Pancreas (tissue), 10 donors: ENCODE results near the gene COL21A1. TPM values are rescaled to one million over a fixed set of nuclear protein-coding genes. Genes with fewer than 3 reads are reported as not detected.

Source experiments
- ATAC-seq, 4 donors: fragments of 200-7000 bp; cut with Tn5 transposase; one replicate each; pipeline versions ENCODE4 v1.8.0 to v1.9.1; 2020; ENCODE audit warnings: mild to moderate bottlenecking in 4 of 4, moderate library complexity in 4 of 4
- DNase-seq, 6 donors: peaks; one replicate each; pipeline ENCODE4 v3.0.0-alpha.2; 2020
- FAIRE-seq: peaks from 2 replicates; lab custom pipeline; 2012; peaks lifted over from hg19 to GRCh38; lab: Jason Lieb, UNC
- H3K27ac ChIP-seq, 4 donors: fragments of 200-600 bp; sonication (generic); 1 replicate in 3 of 4; 2 replicates in 1 of 4; pipeline versions ENCODE4 v1.5.0 to v1.8.0; 2020
- H3K27me3 ChIP-seq, 4 donors: fragments of 200-600 bp; one replicate each; pipeline ENCODE4 v1.8.0; 2021
- H3K36me3 ChIP-seq, 3 donors: fragments of 200-600 bp; sonication (generic) in 1 of 3; one replicate each; pipeline versions ENCODE4 v1.5.0 to v1.8.0; 2020 to 2021
- H3K4me1 ChIP-seq, 3 donors: fragments of 200-600 bp; one replicate each; pipeline ENCODE4 v1.8.0; 2021
- H3K4me3 ChIP-seq, 4 donors: fragments of 200-600 bp; sonication (generic) in 2 of 4; one replicate each; pipeline versions ENCODE4 v1.5.0 to v1.8.0; 2020 to 2021
- H3K9me3 ChIP-seq, 4 donors: fragments of 200-600 bp; one replicate each; pipeline ENCODE4 v1.8.0; 2021
- WGBS, 2 donors: extraction: QIAGEN DNeasy Blood & Tissue Kit; methylation state at CpG; one replicate each; pipeline ENCODE4 v1.1.7; 2013; 5-methylcytosine and 5-hydroxymethylcytosine counted together
- intact Hi-C, 3 donors: fragments of 100-400 bp; cut with DNase I; formaldehyde crosslinking; loops; one replicate each; pipeline versions ENCODE4 v1.11.1 to v1.14.2; 2022
- polyA plus RNA-seq, 2 donors: library from polyadenylated mRNA; stranded (reverse); fragments of 200-250 nt; gene quantifications; one replicate each; pipeline ENCODE4 v1.2.3, GENCODE V29; 2013
- total RNA-seq, 6 donors: library from RNA; stranded (reverse); fragmentation: NEBNext Ultra II Directional in 4 of 6; extraction: Animal tissue kit (Norgen Biotek cat#: 25700) in 4 of 6; gene quantifications; one replicate each; pipeline versions ENCODE4 v1.2.1 to v1.2.4, GENCODE V29; 2021 to 2023
- TF ChIP-seq, protein P1 (sequence below), 4 donors: fragments of 200-600 bp; sonication (generic) in 3 of 4; IDR thresholded peaks; one replicate each; pipeline versions ENCODE4 v1.5.0 to v1.8.0; 2021; ENCODE audit warnings: antibody characterized with exemption in 4 of 4
- donor health status: healthy with polysubstance abuse.
- donor health status: DM: no; HTN: no; CAD: no; lungs with moderate emphysema.
- donor health status: DM: no; HTN: no; CAD: no.
- donor health status: control.
- donor health status: control.
- donor health status: Bipolar disorder and iron deficiency.
- donor health status: DM: yes; HTN: yes; CAD: no.
- donor health status: DM: no; HTN: no; CAD: no.
- donor health status: DM: no; HTN: no; CAD: no.
- donor health status: DM: yes; HTN: yes; CAD: no.

COL21A1 gene
- total and polyA plus RNA-seq, 8 donors = 0.28 to 1.8 (median 0.60) TPM

DNA sequence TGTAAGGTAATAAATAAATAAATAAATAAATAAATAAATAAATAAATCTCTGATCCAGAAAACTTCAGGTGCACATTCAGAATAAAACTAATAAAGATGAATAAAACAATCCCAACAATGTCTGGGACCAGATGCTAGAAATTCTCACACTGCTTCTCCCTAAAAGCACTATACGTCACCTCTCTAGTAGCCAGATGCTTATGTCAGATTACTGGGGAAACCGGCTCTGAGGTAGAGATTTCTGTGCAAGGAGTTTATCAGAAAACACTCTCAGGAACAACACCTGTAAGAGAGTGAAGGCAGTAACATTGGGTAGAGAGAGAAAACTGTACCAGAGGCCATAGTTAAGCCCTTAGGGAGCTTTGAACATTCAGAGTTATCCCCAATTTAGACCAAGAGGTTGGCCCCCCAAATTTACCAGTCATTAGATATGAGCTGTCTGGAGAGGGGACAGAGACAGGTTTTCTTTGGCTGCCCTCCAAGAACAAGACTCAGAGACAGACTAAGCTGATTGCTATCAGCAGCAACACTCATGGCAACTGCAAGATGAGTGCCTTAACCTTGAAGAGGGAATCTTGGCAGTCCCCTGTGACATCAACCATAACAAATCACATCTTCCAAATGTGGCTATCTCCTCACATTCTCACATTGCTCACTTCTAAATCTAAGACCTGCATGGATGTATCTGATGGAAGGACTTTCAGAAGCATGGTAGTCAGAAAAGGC is 220.8 kb downstream of the COL21A1 start:
- TF ChIP-seq, protein P1, sequence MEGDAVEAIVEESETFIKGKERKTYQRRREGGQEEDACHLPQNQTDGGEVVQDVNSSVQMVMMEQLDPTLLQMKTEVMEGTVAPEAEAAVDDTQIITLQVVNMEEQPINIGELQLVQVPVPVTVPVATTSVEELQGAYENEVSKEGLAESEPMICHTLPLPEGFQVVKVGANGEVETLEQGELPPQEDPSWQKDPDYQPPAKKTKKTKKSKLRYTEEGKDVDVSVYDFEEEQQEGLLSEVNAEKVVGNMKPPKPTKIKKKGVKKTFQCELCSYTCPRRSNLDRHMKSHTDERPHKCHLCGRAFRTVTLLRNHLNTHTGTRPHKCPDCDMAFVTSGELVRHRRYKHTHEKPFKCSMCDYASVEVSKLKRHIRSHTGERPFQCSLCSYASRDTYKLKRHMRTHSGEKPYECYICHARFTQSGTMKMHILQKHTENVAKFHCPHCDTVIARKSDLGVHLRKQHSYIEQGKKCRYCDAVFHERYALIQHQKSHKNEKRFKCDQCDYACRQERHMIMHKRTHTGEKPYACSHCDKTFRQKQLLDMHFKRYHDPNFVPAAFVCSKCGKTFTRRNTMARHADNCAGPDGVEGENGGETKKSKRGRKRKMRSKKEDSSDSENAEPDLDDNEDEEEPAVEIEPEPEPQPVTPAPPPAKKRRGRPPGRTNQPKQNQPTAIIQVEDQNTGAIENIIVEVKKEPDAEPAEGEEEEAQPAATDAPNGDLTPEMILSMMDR (IDR thresholded peaks at IDR 0.05) = no peak
- no peaks in the 10 kb centered on the region for H3K9me3 ChIP-seq
- ATAC-seq (no peak), DNase-seq (no peak), FAIRE-seq (no peak)
- H3K27ac ChIP-seq = no peak overlapping the region
- no peak overlapping the region for H3K4me3 ChIP-seq
- no peaks in the 10 kb centered on the region for H3K4me1 ChIP-seq
- WGBS, 2 donors = 68 to 77% methylated on average over 2 of the region's 2 CpGs
- intact Hi-C loops = no loop called here
- no peaks in the 10 kb centered on the region for H3K27me3 ChIP-seq
- no peaks in the 10 kb centered on the region for H3K36me3 ChIP-seq

DNA sequence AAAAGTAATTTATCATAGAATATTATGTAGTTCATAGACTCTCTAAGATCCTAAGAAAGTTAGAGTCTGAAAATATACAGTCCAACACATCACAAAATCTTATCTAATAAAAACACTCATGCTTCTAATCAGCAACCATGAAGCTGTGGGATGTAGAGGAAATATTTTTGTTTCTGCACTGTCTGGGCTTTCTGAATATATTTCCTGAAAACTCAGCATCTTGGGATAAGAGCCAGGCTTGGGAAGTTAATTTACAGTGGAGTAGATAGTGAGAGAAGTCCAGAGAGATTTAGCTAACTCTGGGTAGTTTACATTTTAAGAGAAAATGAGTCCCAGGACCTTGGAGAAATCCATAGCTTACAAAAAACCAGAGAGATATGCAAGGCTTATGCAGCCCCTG is 221.6 kb downstream of the COL21A1 start:
- DNase-seq = no peak
- no peaks in the 10 kb centered on the region for H3K36me3 ChIP-seq
- H3K4me1 ChIP-seq = no peaks in the 10 kb centered on the region
- H3K27ac ChIP-seq = no peak overlapping the region
- FAIRE-seq = no peak
- no peak for ATAC-seq
- no peaks in the 10 kb centered on the region for H3K9me3 ChIP-seq
- H3K27me3 ChIP-seq = no peaks in the 10 kb centered on the region
- intact Hi-C loops = no loop called here
- no peak overlapping the region for H3K4me3 ChIP-seq
- TF ChIP-seq, protein P1 (IDR thresholded peaks at IDR 0.05) = no peak

DNA sequence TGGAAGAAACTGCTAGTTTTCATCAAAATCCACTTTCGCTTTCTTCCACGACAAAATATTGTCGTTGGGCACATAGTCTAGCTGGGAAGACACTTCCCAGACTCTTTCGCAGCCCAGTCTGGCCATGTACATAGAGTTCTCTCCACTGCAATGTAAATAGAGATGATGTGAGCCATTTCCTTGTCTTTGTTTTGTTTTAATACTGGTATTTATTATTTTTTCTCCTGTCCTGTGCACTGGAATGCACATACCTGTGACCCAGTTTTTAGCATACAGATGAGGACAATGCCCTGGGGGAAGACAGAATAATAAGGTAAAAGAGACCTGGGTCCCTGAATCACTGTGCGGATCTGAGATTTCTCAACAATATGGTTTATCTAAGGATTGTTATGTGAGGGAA is 222.4 kb downstream of the COL21A1 start:
- Histone ChIP-seq H3K36me3 (no peaks in the 10 kb centered on the region), H3K4me1 (no peaks in the 10 kb centered on the region), H3K4me3 (no peak overlapping the region), H3K27ac (no peak overlapping the region), H3K27me3 (no peaks in the 10 kb centered on the region), H3K9me3 (no peaks in the 10 kb centered on the region)
- intact Hi-C loops = no loop called here
- TF ChIP-seq, protein P1 (IDR thresholded peaks at IDR 0.05) = no peak
- 70 to 87% methylated on average over 5 of the region's 5 CpGs for WGBS, 2 donors
- no peak for FAIRE-seq
- no peak for ATAC-seq
- no peak for DNase-seq

DNA sequence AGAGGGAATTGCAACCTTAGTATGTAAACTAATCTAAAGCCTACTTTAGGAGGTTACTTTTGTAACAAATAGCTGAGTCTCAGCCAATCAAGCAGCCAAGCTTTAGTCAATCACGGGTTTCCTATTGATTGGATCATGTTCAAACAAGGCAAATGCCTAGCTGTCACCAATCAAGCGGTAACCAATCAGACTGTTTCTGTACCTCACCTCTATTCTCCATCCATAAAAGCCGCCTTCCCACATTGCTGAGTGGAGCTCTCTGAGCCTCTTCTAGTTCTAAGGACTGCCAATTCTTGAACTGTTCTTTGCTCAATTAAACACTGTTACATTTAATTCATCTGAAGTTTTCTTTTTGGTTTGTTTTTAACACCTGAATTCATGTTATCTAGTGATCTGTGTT is 223.6 kb downstream of the COL21A1 start:
- FAIRE-seq = no peak
- H3K27me3 ChIP-seq = no peaks in the 10 kb centered on the region
- intact Hi-C loops = no loop called here
- DNase-seq = no peak
- no peak for ATAC-seq
- WGBS, 2 donors = 47 to 59% methylated on average over 3 of the region's 3 CpGs
- no peaks in the 10 kb centered on the region for H3K9me3 ChIP-seq
- no peak overlapping the region for H3K27ac ChIP-seq
- TF ChIP-seq, protein P1 (IDR thresholded peaks at IDR 0.05) = no peak
- no peaks in the 10 kb centered on the region for H3K4me1 ChIP-seq
- no peaks in the 10 kb centered on the region for H3K36me3 ChIP-seq
- no peak overlapping the region for H3K4me3 ChIP-seq

DNA sequence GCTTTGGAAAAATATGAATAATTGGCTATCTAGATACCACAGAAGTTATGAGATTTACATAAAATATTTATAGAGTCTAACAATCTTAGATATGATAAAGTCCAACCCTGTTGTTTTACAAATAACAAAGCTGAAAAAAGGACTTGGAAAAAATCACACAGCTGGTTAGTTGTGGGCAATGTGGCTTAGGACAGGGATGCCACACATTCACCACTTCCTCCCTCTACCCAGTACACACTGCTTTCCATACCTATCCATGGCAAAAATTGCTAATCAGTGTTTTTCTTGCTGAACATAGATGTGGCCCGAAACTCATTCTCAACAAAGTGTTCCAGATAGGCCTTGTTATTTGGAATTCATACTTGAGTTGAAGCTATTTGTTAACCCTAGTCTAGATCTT is 224.7 kb downstream of the COL21A1 start:
- DNase-seq (no peak), ATAC-seq (no peak), FAIRE-seq (no peak)
- Histone ChIP-seq H3K4me3 (no peak overlapping the region), H3K27ac (no peak overlapping the region), H3K36me3 (no peaks in the 10 kb centered on the region), H3K4me1 (no peaks in the 10 kb centered on the region), H3K9me3 (no peaks in the 10 kb centered on the region), H3K27me3 (no peaks in the 10 kb centered on the region)
- WGBS, 2 donors = 74 to 89% methylated on average over 1 of the region's 1 CpG
- TF ChIP-seq, protein P1 (IDR thresholded peaks at IDR 0.05) = no peak
- intact Hi-C loops = no loop called here
